HG03520 (cell line): ENCODE data around the gene MCRS1.
"Not testable (repeated sequence)": the region's sequence is repeated elsewhere in the genome, so short reads cannot be mapped to it uniquely, and the experiment has no call there.

Experiments used
- ATAC-seq: cut with Tn5 transposase; IDR thresholded peaks from one replicate; pipeline ENCODE4 v1.9.1; 2021; ENCODE audit warnings: mild to moderate bottlenecking, moderate library complexity; ENCODE audit not compliant: unreplicated experiment

The MCRS1 gene

DNA sequence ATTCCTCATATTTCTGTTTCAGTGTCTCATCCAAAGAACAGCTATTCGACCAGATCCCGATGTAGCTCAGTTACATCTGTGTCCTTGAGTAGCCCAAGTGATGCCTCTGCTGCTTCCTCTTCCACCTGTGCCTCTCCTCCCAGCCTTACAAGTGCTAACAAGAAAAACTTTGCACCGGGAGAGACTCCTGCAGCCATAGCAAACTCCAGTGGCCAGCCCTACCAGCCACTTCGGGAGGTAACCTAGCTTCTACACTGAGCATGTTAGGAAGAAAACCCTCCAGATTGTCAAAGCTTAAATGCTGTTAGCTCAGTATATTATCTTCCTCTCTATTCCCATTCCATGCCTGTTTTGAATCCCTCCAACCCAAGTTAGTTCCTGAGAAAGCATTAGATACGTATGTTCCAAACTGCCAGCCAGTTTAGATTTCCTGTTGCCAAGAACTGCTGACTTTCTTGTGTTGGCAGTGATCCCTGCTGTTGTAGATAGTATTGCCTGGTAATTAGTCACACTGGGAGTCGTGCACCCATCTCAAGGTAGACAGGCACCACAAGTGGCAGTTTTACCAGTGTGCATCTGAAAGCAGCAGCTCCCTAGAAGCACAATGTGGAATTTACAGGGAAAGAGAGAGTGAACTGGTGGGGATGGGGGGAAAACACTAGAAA, 43.1 kb downstream of the MCRS1 start:
- no peak for ATAC-seq

DNA sequence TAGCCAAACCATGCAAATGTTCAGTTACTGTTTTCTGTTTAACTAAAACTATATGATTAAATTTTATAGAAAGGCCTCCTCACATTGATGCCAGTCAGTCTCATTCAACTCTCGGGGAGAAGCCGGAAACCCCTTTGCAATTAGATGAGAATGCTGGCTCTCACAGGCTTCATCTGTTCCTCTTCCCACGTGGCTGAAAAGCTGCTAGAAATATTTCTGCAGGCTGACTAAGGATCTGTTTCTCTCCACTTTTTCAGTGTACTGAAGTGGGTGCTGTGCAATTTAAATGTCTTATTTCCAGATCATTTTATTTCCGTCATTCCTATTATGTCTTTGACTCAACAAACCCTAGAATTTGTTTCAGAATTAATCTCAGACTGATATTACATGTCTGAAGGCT, 46.6 kb downstream of the MCRS1 start:
- no peak for ATAC-seq

GRCh38 chr12:49519574-49519936, 48.4 kb downstream of the MCRS1 start:
- no peak for ATAC-seq

- no peak for ATAC-seq
These were observed 48.9 kb downstream of the MCRS1 start for GRCh38 chr12:49518914-49519573.

GRCh38 chr12:49515266-49515665, 52.7 kb downstream of the MCRS1 start:
- ATAC-seq, result no peak

GRCh38 chr12:49512546-49512945, 55.4 kb downstream of the MCRS1 start:
- no peak for ATAC-seq

- ATAC-seq, result no peak
These were observed 56.5 kb downstream of the MCRS1 start for GRCh38 chr12:49511410-49511809.

GRCh38 chr12:49509681-49510080, 58.3 kb downstream of the MCRS1 start:
- not testable (repeated sequence) for ATAC-seq
